Anterior cingulate cortex (tissue), 58 donors: Measurements from ENCODE around the gene C9orf43.
"Not testable (repeated sequence)": the region's sequence is repeated elsewhere in the genome, so short reads cannot be mapped to it uniquely, and the experiment has no call there.

Experiments
- DNase-seq, 58 donors: peaks; one replicate each; lab custom pipeline; 2025; lab: John Stamatoyannopoulos, UW

Gene C9orf43, protein sequence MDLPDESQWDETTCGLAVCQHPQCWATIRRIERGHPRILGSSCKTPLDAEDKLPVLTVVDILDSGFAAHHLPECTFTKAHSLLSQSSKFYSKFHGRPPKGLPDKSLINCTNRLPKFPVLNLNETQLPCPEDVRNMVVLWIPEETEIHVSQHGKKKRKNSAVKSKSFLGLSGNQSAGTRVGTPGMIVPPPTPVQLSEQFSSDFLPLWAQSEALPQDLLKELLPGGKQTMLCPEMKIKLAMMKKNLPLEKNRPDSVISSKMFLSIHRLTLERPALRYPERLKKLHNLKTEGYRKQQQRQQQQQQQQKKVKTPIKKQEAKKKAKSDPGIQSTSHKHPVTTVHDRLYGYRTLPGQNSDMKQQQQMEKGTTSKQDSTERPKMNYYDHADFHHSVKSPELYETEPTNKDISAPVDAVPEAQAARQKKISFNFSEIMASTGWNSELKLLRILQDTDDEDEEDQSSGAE

DNA sequence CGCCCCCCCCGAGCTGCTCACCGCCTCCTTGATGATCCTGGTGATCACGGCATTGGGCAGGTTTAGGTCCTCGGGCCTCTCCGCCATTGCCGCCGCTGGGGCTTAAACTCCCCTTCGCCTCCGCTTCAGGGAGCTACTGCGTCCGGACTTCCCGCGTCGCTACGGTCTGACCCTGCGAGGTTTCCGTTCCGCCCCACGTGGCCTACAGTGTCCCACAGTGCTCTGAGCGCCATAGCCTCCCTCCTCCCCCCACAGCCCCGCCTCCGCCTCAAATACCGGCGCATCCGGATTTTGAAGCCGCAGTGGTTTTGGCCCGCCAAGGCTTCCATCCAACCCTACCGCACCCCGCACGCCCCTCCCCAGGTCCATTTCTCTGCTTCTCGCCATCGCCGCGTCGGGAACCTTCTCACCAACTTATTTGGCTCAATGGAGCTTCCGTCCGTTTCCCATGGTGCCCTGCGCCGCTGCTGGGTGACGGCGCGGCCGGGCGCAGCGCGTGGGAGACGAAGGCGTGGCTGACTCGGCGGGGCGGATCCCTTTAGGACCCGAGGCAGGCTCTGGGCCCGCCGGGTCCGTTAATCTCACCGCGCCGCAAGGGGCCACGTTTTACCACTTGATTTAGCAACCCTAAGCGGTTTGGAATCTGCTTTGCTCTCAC is at the start of gene C9orf43, which contains the start of gene POLE3:
C9orf43 (plus strand) TSS at position 541 of the 658 bp plus-strand sequence. CDS start 2,747 bp downstream, outside the sequence.
POLE3 (minus strand) TSS at position 469 of the 658 bp plus-strand sequence; CDS start at position 87, 382 bp downstream.
- DNase-seq = peak; percentile 77 to 99 (median 94)

DNA sequence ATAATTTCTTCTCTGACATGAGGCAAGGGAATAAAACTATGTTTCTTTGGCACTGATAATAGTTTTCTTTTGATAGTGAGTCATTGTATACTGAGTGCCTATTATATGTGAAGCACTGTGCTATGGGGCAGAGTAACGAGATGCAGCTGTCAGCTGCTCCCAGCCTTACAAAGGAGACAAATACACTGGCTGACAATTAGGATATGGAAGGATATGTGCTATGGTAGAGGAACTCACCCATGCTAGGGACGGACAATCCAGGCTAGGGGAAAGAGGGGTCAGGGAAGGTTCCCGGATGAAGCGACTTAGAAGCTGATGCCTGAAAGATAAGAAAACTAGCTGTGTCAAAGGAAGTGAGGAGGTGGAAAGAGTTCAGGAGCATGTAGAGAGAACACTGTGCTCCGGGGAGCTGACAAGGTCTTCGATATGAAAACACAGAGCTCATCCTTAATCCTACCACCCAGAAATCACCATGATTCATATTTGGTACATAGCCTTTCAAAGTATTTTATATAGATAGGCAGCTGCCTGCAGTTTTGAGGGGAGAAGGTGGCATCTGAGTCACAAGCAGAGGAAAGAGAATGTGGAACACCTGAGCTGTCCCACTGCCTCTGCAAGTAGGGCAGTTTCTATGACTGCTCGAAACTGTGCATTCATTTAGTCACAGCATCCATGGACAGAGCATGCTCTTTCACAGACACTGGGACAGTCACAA is 49.1 kb upstream of the C9orf43 start:
- peak in 14 of 58 donors; percentile 4 to 44 (median 15) for DNase-seq

DNA sequence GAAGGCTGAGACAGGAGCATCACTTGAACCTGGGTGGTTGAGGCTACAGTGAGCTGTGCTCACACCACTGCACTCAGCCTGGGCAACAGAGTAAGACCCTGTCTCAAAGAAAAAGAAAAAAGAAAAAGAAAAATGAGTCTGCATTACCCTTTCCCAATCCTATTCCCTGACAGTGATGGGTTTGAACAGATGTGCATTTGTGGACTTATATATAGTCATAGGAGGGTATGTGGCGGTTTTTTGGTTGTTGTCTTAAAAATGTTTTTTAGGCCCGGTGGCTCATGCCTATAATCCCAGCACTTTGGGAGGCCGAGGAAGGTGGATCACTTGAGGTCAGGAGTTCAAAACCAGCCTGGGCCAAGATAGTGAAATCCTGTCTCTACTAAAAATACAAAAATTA is 47.2 kb upstream of the C9orf43 start:
- no peak for DNase-seq

DNA sequence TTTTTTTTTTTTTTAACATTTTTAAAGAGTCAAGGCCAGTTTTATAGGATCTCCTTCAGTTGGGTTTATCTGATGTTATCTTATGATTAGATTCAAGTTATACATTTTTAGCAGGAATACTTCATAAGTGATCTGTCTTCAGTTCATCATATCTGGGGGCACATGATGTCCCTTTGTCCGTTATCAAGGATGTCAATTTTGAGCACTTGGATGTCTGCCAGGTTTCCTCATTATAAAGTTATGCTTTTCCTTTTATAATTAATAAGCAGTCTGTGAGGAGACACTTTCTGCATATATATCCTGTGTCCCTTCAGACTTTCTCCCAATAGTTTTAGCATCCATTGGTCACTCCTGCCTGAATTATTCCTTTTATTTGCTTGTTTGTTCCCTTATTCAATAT is 45.6 kb upstream of the C9orf43 start:
- DNase-seq = no peak

DNA sequence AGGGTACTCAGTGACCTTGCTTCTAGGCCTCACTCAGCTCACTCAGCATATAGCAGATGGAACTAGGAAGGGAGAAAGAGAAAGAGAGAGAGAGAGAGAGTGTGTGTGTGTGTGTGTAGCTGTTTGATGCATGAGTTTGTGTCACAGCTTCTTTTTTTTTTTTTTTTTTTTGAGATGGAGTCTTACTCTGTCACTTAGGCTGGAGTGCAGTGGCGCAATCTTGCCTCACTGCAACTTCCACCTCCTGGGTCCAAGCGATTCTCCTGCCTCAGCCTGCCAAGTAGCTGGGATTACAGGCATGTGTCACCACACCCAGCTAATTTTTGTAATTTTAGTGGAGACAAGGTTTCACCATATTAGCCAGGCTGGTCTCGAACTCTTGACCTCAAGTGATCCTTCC is 44.9 kb upstream of the C9orf43 start:
- not testable (repeated sequence) for DNase-seq

DNA sequence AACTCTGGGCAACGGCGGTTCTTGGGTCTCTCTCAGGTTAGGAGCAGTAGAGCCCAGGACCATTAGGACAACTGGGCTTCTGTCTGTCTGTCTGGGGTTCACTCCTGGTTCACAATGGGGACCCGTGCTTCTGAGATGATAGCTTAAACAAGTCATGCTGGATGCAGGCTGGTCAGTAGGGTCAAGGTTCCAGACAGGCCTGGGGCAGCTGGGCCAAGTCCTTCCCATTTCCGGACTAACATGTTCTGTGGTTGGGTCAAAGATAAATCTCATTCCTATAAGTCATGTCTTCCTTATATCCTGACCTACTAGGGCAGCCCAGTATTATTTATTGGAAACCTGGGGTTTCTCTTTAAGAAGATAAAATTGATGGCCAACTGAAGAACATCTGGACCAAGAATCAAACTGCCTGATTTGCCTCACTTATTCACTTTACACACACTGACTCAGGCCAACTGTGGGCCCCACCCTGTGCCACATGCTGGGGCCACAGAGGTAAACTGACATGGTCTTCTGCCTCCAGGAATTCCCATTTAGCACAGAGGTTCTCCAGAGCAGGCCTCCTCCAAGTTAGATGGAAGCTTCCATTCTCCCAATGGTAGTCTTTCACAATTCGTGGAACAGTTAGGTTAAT is 42.1 kb upstream of the C9orf43 start:
- DNase-seq = no peak

DNA sequence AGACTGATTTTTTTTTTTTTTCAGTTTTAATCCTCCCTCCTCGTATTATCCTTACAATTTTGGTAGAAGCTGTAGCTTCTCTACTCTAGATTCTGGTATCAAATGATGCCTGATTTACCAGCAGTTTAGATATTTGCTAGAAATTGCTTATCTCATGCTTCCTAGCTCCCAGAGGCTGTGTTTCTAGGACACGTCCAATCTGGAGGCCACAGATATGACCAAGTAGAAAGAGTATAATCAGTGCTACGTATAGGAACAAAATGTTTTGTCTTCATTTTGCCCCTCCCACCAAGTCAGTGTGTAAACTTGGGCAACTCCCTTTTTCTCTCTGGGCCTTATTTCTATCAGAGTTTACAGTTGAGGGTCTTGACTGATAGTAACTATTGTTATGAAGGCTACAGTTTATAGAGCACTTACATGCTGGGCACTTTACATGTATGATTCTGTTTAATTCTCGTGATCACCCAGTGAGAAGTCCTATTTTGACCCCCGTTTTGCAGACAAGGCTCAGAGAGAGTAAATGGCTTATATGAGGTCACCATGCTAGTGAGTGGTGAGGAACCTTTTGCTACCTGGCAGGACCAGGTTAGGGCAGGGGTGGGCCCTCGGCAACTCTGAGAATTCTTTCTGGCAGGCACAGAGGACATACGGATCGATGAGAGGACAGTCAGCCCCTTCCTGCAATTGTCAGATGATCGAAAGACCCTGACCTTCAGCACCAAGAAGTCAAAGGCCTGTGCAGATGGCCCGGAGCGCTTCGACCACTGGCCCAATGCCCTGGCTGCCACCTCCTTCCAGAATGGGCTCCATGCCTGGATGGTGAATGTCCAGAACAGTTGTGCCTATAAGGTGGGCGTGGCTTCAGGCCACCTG is 41.3 kb upstream of the C9orf43 start:
- DNase-seq = no peak

DNA sequence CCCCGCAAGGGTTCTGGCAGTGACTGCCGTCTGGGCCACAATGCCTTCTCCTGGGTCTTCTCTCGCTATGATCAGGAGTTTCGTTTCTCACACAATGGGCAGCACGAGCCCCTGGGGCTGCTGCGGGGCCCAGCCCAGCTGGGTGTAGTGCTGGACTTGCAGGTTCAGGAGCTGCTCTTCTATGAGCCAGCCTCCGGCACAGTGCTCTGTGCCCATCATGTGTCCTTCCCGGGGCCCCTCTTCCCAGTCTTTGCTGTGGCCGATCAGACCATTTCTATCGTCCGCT is 40.7 kb upstream of the C9orf43 start:
- no peak for DNase-seq

DNA sequence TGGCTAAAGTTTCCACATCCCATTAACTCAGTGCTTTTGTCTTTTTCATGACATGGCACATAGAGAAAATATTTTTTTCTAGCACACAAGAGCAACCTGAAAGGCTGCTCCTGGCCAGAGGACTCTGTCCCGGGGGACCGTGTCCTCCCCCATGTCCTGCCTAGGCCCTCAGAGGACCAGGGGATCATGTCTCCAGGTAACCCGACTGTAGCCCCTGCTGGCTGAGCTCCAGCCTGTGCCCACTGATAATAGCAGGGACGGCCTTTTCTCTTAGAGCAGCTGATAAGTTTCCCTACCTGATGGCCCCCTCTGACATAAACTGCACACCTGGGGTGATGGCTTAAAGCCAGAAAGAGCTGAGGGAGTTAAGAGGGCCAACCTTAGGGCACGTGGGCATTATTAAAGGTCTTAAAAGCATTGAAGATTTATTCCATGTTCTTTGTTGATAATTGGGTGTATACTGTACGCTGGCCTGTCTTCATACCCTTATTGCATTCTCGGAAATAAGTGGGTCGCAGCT is 39.7 kb upstream of the C9orf43 start:
- DNase-seq = no peak

DNA sequence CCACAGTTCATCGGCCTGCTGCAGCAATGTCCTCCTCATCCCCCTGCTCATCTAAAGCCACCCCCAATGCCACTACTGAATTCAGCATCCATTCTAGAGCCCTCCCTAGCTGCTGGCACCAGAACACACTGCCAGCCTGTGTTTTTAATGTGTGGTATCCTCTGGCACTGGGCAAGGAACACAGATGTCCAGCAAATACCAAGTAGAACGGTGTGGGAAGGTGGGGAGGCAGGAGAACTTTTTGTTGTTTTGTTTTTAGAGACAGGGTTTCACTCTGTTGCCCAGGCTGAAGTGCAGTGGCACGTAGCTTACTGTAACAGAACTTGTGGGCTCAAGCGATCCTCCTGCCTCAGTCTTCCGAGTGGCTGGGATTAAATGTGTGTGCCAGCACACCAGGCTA is 38.5 kb upstream of the C9orf43 start:
- DNase-seq = peak in 2 of 58 donors; percentile 7 to 11

DNA sequence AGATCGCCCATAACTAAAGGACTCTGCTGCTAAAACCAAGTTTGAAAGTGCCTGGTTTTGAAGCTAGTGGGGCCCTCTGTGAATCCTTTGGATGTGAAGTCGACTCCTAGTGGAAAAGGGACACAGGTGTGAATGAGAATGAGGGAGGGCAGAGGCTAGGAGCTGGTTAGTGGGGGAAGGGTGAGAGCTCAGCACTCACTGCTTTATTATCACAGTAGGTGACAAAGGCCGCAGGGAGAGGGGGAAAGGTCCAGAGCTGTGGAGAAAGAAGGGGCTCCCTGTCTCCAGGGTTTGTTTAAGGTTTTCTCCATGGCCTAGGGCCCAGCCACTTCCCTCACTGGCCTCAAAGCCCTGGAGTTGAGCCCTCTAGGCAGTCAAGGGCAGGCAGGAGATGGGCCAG is 37.3 kb upstream of the C9orf43 start:
- DNase-seq = no peak

DNA sequence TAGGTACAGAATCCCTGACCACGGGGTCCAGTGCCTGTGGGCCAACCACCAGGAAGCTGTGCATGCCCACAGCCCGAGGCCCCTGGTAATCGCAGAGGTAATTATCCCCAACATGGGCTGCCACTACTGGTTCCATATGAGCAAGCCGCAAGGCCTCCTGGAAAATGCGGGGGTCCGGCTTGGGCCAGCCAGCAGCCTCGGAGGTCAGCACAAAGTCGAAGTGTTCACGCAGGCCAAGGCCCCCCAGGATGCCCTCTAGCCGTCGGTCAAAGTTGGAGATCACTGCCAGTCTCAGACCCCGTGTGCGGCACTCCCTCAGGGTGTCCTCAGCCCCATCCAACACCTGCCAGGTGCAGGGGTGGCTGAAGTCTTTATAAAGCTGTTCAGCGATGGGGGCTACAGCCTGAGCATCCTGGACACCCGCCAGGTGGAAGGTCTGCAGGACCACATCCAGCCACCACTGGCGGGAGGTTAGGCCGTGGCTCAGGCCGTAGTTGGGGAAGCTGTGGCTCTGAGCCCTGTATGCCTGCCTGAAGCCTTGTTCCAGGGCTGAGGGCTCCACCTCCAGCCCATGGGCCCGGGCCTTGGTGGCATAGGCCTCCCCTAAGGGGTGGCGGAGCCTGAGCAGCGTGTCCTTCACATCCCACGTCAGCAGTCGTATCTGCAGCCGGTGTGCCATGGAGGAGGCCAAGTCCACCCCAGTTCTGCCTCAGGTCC is 36.7 kb upstream of the C9orf43 start:
- no peak for DNase-seq

DNA sequence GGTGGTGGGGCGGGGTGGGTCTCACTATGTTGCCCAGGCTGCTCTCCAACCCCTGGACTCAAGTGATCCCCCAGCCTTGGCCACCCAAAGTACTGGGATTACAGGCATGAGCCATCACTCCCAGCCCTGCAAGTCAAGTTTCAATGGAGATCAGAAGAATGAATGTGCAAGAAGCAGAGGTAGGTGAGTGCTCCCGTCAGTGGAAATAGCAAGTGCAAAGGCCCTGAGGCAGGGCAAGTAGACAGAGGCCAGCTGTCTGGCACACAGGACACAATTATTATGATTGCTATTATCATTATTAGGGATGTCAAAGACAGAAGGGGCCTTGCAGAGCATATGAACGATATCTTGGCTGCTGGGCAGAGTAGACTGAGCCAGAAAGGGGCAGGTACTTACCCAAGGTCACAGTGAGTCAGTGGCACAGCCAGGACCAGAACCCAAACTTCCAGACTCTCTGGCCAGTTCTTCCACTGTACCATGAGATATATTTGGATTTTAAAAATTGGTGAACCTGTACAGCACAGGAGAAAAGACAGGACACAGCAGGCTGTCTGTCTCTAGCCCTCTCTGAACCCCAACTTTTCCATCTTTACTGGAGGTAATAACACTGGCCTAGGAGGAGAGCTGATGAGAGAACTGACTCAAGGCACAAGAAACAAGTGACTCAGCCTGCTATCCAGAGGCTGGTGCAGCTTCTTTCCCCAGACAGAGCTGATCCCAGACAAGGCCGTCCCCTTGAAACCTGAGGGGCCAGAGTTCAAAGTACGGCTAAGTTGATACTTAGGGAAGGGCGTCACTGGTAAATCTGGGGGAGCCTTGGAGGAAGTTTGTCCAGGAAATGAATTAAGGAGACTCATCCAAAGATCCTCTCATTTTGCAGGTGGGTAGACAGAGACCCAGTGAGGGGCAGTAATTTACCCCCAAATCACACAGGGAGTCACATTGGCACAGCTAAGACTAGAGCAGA is 35.2 kb upstream of the C9orf43 start:
- DNase-seq = no peak

DNA sequence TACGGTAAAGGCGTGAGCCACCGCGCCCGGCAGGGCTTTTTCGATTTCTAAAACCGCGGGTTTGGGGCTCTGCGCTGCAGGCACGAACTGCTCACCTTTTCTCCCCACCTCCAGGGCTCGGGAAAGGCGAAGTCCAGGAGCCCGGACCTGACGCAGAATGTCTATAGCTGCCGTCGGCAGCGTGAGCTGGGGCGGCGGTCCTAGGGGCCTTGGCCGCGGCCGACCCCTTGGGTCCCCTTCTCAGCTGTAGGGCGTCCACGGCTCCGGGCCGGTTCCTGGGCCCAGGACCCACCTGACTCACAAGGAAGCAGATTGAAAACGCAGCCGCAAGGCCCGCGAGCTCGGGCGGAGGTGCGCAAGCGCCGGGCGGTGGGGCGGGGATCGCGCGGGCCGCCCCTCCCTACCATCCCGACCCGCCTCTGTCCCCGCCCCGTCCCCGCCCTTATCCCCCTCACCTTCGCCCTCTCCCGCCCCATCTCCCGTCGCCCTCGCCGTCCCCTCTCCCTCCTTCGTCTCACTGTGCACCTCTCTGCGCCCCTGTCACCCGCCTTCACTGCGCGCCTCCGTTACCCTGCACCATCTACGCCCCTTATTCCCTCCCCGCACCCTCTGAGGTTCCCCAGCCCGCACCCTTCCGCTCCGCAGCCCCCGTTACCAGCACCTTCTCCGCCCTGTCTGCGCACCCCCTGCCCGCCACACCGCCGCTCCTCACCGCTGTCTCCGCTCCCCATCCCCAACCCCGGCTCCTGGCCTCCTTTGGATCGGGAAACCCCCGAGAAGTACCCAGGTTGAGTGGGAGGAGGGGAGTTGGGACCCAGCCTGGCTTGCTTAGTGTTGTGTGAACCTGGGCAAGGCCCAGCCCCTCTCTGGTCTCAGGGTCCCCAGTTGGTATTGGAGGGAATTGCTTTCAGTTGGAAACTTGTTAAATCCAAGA is 33.6 kb upstream of the C9orf43 start, which contains the start of gene HDHD3:
HDHD3 (minus strand) TSS at position 353 of the 934 bp plus-strand sequence. CDS start 2,632 bp downstream, outside the sequence.
- peak in 56 of 58 donors; percentile 8 to 86 (median 63) for DNase-seq

DNA sequence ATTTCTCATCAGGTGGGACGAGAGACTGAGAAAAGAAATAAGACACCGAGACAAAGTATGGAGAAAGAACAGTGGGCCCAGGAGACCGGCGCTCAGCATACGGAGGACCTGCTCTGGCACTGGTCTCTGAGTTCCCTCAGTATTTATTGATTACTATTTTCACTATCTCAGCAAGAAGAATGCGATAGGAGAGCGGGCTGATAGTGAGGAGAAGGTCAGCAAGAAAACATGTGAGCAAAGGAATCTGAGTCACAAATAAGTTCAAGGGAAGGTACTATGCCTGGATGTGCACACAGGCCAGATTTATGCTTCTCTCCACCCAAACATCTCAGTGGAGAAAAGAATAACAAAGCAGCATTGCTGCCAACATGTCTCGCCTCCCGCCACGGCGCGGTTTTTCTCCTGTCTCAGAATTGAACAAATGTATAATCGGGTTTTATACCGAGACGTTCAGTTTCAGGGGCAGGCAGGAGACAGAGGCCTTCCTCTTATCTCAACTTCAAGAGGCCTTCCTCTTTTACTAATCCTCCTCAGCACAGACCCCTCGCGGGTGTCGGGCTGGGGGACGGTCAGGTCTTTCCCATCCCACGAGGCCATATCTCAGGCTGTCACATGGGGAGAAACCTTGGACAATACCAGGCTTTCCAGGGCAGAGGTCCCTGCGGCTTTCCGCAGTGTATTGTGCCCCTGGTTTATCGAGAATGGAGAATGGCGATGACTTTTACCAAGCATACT is 31.3 kb upstream of the C9orf43 start:
- not testable (repeated sequence) for DNase-seq

DNA sequence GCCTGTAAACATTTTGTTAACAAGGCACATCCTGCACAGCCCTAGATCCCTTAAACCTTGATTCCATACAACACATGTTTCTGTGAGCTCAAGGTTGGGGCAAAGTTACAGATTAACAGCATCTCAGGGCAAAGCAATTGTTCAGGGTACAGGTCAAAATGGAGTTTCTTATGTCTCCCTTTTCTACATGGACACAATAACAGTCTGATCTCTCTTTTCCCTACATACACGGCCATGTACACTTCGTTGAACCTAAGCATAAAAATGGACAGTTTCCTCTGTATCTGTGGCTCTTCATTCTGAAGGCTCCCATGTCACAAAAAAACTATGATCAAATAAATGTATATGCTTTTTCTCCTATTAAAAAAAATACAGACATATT is 30.7 kb upstream of the C9orf43 start:
- not testable (repeated sequence) for DNase-seq
